ENCODE results near the gene C17orf67.

The C17orf67 gene

DNA sequence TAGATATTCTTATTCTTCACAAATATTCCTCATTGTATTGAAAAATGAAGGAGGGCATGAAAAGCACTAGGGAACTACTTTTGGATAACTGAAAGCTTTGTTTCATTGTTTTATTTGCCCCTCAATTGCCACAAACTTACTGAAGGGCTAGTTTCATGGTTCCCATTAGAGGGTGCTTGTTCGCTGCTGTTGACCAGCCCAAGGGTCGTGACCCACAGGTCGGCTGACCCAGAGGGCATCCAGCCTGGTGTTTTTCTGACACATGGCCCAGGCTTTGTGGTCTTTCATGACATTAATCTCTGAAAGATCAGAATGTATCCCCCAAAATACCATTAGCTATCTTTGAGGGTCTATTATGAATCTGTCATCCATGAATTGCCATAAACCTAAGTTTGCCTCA is 30.3 kb upstream of the C17orf67 start:
- H3K27ac ChIP-seq (ENCODE audit: low read length): no peak overlapping the region
- no peak overlapping the region for H3K4me3 ChIP-seq (ENCODE audit: low read length)
- peaks cover 8% of the 10 kb centered on the region; the same call in 1 of the 2 replicates for H3K4me1 ChIP-seq (ENCODE audit: insufficient read depth, low read length)
- H3K9me3 ChIP-seq (ENCODE audit: insufficient read depth, low read depth, low read length): no peaks in the 10 kb centered on the region
- no peaks in the 10 kb centered on the region for H3K27me3 ChIP-seq (ENCODE audit: insufficient read depth, low read length)
- no peak overlapping the region for H3K9ac ChIP-seq (ENCODE audit: low read depth, low read length)
- peaks cover 27% of the 10 kb centered on the region; the same call in 1 of the 2 replicates for H3K36me3 ChIP-seq (ENCODE audit: insufficient read depth, low read depth, low read length)

GRCh38 chr17:56861899-56862298 is 28.2 kb upstream of the C17orf67 start:
- Histone ChIP-seq H3K27me3 (ENCODE audit: insufficient read depth, low read length) (no peaks in the 10 kb centered on the region), H3K36me3 (ENCODE audit: insufficient read depth, low read depth, low read length) (peaks cover 33% of the 10 kb centered on the region; the same call in 1 of the 2 replicates), H3K27ac (ENCODE audit: low read length) (no peak overlapping the region), H3K4me1 (ENCODE audit: insufficient read depth, low read length) (peaks cover 8% of the 10 kb centered on the region; the same call in 1 of the 2 replicates), H3K4me3 (ENCODE audit: low read length) (no peak overlapping the region), H3K9me3 (ENCODE audit: insufficient read depth, low read depth, low read length) (no peaks in the 10 kb centered on the region), H3K9ac (ENCODE audit: low read depth, low read length) (no peak overlapping the region)

DNA sequence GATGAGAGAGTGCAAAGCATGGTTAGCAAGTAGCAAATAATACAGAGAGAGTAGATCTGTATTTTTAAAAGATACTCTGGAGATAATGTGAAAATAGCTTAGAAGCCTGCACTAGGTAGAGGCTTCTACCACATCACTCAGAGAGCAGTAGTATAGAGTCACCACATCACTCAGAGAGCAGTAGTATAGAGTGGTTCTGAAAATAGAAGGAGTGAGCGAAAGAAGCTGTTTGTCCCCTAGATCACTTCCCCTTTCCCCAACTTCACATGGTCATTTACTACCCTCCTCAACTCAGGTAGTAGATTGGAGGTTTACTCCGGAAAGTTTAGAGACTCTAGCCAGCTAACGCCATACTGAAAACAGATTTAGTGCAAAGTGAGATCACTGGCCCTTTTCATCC is 17.3 kb upstream of the C17orf67 start:
- H3K4me3 ChIP-seq (ENCODE audit: low read length): no peak overlapping the region
- H3K36me3 ChIP-seq (ENCODE audit: insufficient read depth, low read depth, low read length): peaks cover 12% of the 10 kb centered on the region; the same call in 1 of the 2 replicates
- H3K27ac ChIP-seq (ENCODE audit: low read length): no peak overlapping the region
- H3K9me3 ChIP-seq (ENCODE audit: insufficient read depth, low read depth, low read length): no peaks in the 10 kb centered on the region
- H3K4me1 ChIP-seq (ENCODE audit: insufficient read depth, low read length): no peaks in the 10 kb centered on the region
- no peaks in the 10 kb centered on the region for H3K27me3 ChIP-seq (ENCODE audit: insufficient read depth, low read length)
- H3K9ac ChIP-seq (ENCODE audit: low read depth, low read length): no peak overlapping the region

DNA sequence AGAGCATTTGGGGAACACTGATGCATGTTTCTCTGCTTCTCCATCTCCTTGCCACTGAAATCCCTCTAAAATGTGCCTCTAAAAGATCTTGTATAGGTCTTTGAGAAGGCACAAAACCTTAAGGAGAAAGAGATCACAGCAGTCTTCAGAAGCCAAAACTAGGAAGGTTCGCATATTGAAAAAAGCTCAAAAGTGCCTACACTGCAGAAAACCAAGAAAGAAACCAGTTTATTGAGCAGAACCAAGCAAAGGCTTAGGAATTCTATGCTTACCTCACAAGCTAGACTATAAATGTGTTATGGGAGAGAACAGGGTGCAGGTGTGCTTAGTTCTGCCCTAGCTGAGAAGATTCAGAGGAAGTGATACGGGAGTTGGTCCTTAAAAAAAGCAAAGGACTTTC is 16.9 kb upstream of the C17orf67 start:
- no peak overlapping the region for H3K4me3 ChIP-seq (ENCODE audit: low read length)
- H3K27me3 ChIP-seq (ENCODE audit: insufficient read depth, low read length): no peaks in the 10 kb centered on the region
- peaks cover 12% of the 10 kb centered on the region; the same call in 1 of the 2 replicates for H3K36me3 ChIP-seq (ENCODE audit: insufficient read depth, low read depth, low read length)
- no peak overlapping the region for H3K27ac ChIP-seq (ENCODE audit: low read length)
- H3K4me1 ChIP-seq (ENCODE audit: insufficient read depth, low read length): no peaks in the 10 kb centered on the region
- H3K9ac ChIP-seq (ENCODE audit: low read depth, low read length): no peak overlapping the region
- H3K9me3 ChIP-seq (ENCODE audit: insufficient read depth, low read depth, low read length): no peaks in the 10 kb centered on the region

DNA sequence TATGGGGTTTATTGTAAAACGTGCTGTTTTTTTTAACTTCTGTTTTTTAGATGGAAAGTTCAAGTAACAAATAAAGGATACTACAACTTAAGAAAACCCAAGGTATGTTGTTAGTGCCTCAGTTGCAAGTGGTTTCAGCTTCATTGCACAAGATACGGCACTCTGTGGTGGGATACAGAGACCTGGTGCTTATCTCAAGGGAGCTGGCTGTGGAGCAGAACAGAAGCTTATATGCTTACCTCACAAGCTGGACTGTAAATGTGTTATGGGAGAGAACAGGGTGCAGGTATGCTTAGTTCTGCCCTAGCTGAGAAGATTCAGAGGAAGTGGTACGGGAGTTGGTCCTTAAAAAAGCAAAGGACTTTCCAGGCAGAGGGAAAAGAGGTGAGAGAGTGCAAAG is 15.4 kb upstream of the C17orf67 start:
- H3K9ac ChIP-seq (ENCODE audit: low read depth, low read length): no peak overlapping the region
- H3K27me3 ChIP-seq (ENCODE audit: insufficient read depth, low read length): no peaks in the 10 kb centered on the region
- no peak overlapping the region for H3K27ac ChIP-seq (ENCODE audit: low read length)
- H3K9me3 ChIP-seq (ENCODE audit: insufficient read depth, low read depth, low read length): no peaks in the 10 kb centered on the region
- H3K4me1 ChIP-seq (ENCODE audit: insufficient read depth, low read length): no peaks in the 10 kb centered on the region
- no peak overlapping the region for H3K4me3 ChIP-seq (ENCODE audit: low read length)
- H3K36me3 ChIP-seq (ENCODE audit: insufficient read depth, low read depth, low read length): peaks cover 12% of the 10 kb centered on the region; the same call in 1 of the 2 replicates

DNA sequence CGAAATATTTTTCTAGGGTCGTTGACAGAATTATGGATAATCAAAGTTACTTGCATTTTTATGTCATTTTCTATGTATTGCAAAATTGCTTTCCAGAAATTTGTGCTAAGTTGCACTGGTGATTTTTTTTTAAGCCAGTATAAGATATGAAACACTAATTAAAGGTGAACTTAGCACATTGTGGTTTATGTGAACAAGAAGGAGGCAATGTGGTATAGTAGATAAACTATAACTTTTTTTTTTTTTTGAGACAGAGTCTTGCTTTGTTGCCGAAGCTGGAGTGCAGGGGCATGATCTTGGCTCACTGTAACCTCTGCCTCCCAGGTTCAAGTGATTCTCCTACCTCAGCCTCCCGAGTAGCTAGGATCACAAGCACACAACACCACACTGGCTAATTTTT is 13.4 kb upstream of the C17orf67 start:
- no peak overlapping the region for H3K9ac ChIP-seq (ENCODE audit: low read depth, low read length)
- peaks cover 12% of the 10 kb centered on the region; the same call in 1 of the 2 replicates for H3K36me3 ChIP-seq (ENCODE audit: insufficient read depth, low read depth, low read length)
- H3K9me3 ChIP-seq (ENCODE audit: insufficient read depth, low read depth, low read length): no peaks in the 10 kb centered on the region
- no peak overlapping the region for H3K4me3 ChIP-seq (ENCODE audit: low read length)
- no peaks in the 10 kb centered on the region for H3K4me1 ChIP-seq (ENCODE audit: insufficient read depth, low read length)
- H3K27me3 ChIP-seq (ENCODE audit: insufficient read depth, low read length): no peaks in the 10 kb centered on the region
- H3K27ac ChIP-seq (ENCODE audit: low read length): no peak overlapping the region

DNA sequence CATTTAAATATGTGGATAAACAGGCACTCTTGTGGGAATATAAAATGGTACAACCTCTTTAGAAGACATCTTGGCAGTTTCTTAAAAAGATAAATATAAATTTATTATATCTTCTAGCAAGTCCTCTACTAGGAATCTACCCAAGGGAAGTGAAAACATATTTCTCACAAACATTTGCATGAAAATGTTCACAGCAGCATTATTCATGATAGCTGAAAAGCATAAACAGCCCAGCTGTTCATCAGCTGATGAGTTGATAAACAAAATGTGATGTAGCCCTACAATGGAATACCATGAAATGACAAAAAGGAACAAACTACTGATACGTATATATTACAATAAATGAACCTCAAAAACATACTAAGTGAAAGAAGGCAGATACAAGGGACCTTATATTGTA is 12.2 kb upstream of the C17orf67 start:
- Histone ChIP-seq H3K4me3 (ENCODE audit: low read length) (no peak overlapping the region), H3K36me3 (ENCODE audit: insufficient read depth, low read depth, low read length) (peaks cover 12% of the 10 kb centered on the region; the same call in 1 of the 2 replicates), H3K27me3 (ENCODE audit: insufficient read depth, low read length) (no peaks in the 10 kb centered on the region), H3K4me1 (ENCODE audit: insufficient read depth, low read length) (no peaks in the 10 kb centered on the region), H3K9ac (ENCODE audit: low read depth, low read length) (no peak overlapping the region), H3K9me3 (ENCODE audit: insufficient read depth, low read depth, low read length) (no peaks in the 10 kb centered on the region), H3K27ac (ENCODE audit: low read length) (no peak overlapping the region)

GRCh38 chr17:56842577-56842976 is 8.9 kb upstream of the C17orf67 start:
- Histone ChIP-seq H3K36me3 (ENCODE audit: insufficient read depth, low read depth, low read length) (no peaks in the 10 kb centered on the region), H3K9me3 (ENCODE audit: insufficient read depth, low read depth, low read length) (no peaks in the 10 kb centered on the region), H3K9ac (ENCODE audit: low read depth, low read length) (no peak overlapping the region), H3K4me3 (ENCODE audit: low read length) (no peak overlapping the region), H3K27me3 (ENCODE audit: insufficient read depth, low read length) (no peaks in the 10 kb centered on the region), H3K27ac (ENCODE audit: low read length) (no peak overlapping the region), H3K4me1 (ENCODE audit: insufficient read depth, low read length) (peaks cover 6% of the 10 kb centered on the region; the same call in 1 of the 2 replicates)

DNA sequence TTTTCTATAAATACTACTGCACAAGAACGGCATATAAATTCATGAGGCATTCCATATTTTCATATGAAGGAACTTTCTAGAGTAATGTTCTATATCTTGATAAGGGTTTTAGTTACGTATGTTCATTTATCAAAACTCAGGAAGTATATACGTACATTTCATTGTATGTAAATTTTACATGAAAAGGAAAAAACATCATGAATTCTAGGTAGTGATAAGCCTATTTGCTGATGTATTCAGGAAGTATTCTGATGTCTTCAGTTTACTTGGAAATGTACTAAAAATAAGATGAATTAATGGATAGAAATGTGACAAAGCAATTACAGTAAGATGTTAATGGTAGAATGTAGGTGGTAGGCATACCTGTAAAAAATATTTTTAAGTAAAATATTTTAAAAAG is 5.0 kb upstream of the C17orf67 start:
- Histone ChIP-seq H3K9ac (ENCODE audit: low read depth, low read length) (no peak overlapping the region), H3K36me3 (ENCODE audit: insufficient read depth, low read depth, low read length) (no peaks in the 10 kb centered on the region), H3K4me1 (ENCODE audit: insufficient read depth, low read length) (peaks cover 19% of the 10 kb centered on the region; the same call in 1 of the 2 replicates), H3K27ac (ENCODE audit: low read length) (no peak overlapping the region), H3K9me3 (ENCODE audit: insufficient read depth, low read depth, low read length) (no peaks in the 10 kb centered on the region), H3K27me3 (ENCODE audit: insufficient read depth, low read length) (peaks cover 20% of the 10 kb centered on the region), H3K4me3 (ENCODE audit: low read length) (no peak overlapping the region)

- H3K27me3 ChIP-seq (ENCODE audit: insufficient read depth, low read length): peaks cover 32% of the 10 kb centered on the region
- H3K27ac ChIP-seq (ENCODE audit: low read length): no peak overlapping the region
- H3K9ac ChIP-seq (ENCODE audit: low read depth, low read length): peak overlapping the region; percentile 40; the same call in 1 of the 2 replicates
- H3K9me3 ChIP-seq (ENCODE audit: insufficient read depth, low read depth, low read length): no peaks in the 10 kb centered on the region
- peaks cover 23% of the 10 kb centered on the region; the same call in 1 of the 2 replicates for H3K4me1 ChIP-seq (ENCODE audit: insufficient read depth, low read length)
- H3K36me3 ChIP-seq (ENCODE audit: insufficient read depth, low read depth, low read length): no peaks in the 10 kb centered on the region
- peak overlapping the region; percentile 84 for H3K4me3 ChIP-seq (ENCODE audit: low read length)
These were observed 1.5 kb upstream of the C17orf67 start for GRCh38 chr17:56835264-56835585.

DNA sequence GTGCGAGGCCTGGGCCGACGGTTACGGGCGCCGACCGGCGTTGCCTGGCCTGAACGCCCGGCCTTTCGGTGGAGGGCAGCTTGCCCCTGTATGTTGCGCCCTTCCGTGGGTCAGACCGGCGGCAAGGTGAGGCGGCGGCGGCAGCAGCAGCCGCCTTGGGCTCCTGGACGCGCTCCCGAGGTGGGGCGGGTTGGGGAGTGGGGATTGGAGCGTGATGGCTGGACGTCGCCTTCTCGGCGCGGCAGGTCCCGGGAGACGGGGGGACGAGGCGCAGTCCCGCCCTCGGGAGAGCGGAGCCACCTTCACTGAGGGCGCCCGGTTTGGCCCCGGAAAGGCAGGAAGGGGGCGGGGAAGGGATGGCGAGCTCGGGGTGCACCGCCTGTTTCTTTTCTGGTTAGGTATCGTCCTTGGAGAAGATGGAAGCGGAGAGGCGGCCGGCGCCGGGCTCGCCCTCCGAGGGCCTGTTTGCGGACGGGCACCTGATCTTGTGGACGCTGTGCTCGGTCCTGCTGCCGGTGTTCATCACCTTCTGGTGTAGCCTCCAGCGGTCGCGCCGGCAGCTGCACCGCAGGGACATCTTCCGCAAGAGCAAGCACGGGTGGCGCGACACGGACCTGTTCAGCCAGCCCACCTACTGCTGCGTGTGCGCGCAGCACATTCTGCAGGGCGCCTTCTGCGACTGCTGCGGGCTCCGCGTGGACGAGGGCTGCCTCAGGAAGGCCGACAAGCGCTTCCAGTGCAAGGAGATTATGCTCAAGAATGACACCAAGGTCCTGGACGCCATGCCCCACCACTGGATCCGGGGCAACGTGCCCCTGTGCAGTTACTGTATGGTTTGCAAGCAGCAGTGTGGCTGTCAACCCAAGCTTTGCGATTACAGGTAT is 902 bp upstream of the C17orf67 start:
- peaks cover 23% of the 10 kb centered on the region; the same call in 1 of the 2 replicates for H3K4me1 ChIP-seq (ENCODE audit: insufficient read depth, low read length)
- no peaks in the 10 kb centered on the region for H3K36me3 ChIP-seq (ENCODE audit: insufficient read depth, low read depth, low read length)
- no peaks in the 10 kb centered on the region for H3K9me3 ChIP-seq (ENCODE audit: insufficient read depth, low read depth, low read length)
- peaks cover 32% of the 10 kb centered on the region for H3K27me3 ChIP-seq (ENCODE audit: insufficient read depth, low read length)
- peak overlapping the region; percentile 40; the same call in 1 of the 2 replicates for H3K9ac ChIP-seq (ENCODE audit: low read depth, low read length)
- H3K4me3 ChIP-seq (ENCODE audit: low read length): peak overlapping the region; percentile 84
- no peak overlapping the region for H3K27ac ChIP-seq (ENCODE audit: low read length)
